Measurements from ENCODE around the gene CFAP91.

The CFAP91 gene

GRCh38 chr3:119697394-119697793 lies 5.4 kb upstream of the CFAP91 start:
- DNase-seq (ENCODE audit: low read depth, low spot score) = no peak
- H3K4me3 ChIP-seq (ENCODE audit: low read depth, low read length) = no peak overlapping the region
- in situ Hi-C loops (cut with HindIII; ENCODE audit: low sequenced_read_pairs) = no loop called here
- TF ChIP-seq CTCF (IDR thresholded peaks at IDR 0.05; ENCODE audit: low read depth, low read length) = no peak

- TF ChIP-seq CTCF (IDR thresholded peaks at IDR 0.05; ENCODE audit: low read depth, low read length) = no peak
- no peak for DNase-seq (ENCODE audit: low read depth, low spot score)
- in situ Hi-C loops (cut with HindIII; ENCODE audit: low sequenced_read_pairs) = no loop called here
- H3K4me3 ChIP-seq (ENCODE audit: low read depth, low read length) = no peak overlapping the region
Observed at GRCh38 chr3:119700269-119700919, 2.4 kb upstream of the CFAP91 start.

- TF ChIP-seq CTCF (IDR thresholded peaks at IDR 0.05; ENCODE audit: low read depth, low read length) = no peak
- in situ Hi-C loops (cut with HindIII; ENCODE audit: low sequenced_read_pairs) = no loop called here
- H3K4me3 ChIP-seq (ENCODE audit: low read depth, low read length) = no peak overlapping the region
- no peak for DNase-seq (ENCODE audit: low read depth, low spot score)
Observed at GRCh38 chr3:119700920-119701734, 1.7 kb upstream of the CFAP91 start.

- in situ Hi-C loops (cut with HindIII; ENCODE audit: low sequenced_read_pairs) = no loop called here
- TF ChIP-seq CTCF (IDR thresholded peaks at IDR 0.05; ENCODE audit: low read depth, low read length) = no peak
- peak; percentile 8 for DNase-seq (ENCODE audit: low read depth, low spot score)
- H3K4me3 ChIP-seq (ENCODE audit: low read depth, low read length) = no peak overlapping the region
Observed at GRCh38 chr3:119703820-119704531, 1.2 kb downstream of the CFAP91 start.

- no peak for TF ChIP-seq CTCF (IDR thresholded peaks at IDR 0.05; ENCODE audit: low read depth, low read length)
- in situ Hi-C loops (cut with HindIII; ENCODE audit: low sequenced_read_pairs) = no loop called here
- DNase-seq (ENCODE audit: low read depth, low spot score) = no peak
- H3K4me3 ChIP-seq (ENCODE audit: low read depth, low read length) = no peak overlapping the region
Observed at GRCh38 chr3:119715105-119715504, 12.3 kb downstream of the CFAP91 start.

GRCh38 chr3:119716998-119717397 lies 14.2 kb downstream of the CFAP91 start:
- no peak for DNase-seq (ENCODE audit: low read depth, low spot score)
- no peak for TF ChIP-seq CTCF (IDR thresholded peaks at IDR 0.05; ENCODE audit: low read depth, low read length)
- in situ Hi-C loops (cut with HindIII; ENCODE audit: low sequenced_read_pairs) = no loop called here
- H3K4me3 ChIP-seq (ENCODE audit: low read depth, low read length) = no peak overlapping the region

Data from astrocyte of the spinal cord (primary cell).